PFSK-1 (cell line): ENCODE data around the gene CTNNA3.

Experiments used
- FOXP2 ChIP-seq: optimal IDR thresholded peaks from 2 replicates; pipeline ENCODE3; 2011; ENCODE audit warnings: borderline replicate concordance, control low read depth, inconsistent platforms; ENCODE audit not compliant: insufficient read depth; ENCODE audit errors: extremely low read length, extremely low read depth
- POLR2AphosphoS5 ChIP-seq: IDR thresholded peaks from 2 replicates; pipeline ENCODE4 v1.6.1; 2012; ENCODE audit warnings: low read depth, mild to moderate bottlenecking, control low read depth, low read length, moderate library complexity
- REST ChIP-seq, 2 experiments: IDR thresholded peaks; 2 replicates each; pipeline versions ENCODE4 v1.6.1 to v1.8.0; 2011 to 2012; ENCODE audit warnings: low read depth in 2 of 2, low read length in 2 of 2, control low read depth in 1 of 2, inconsistent platforms in 1 of 2, mild to moderate bottlenecking in 1 of 2, moderate library complexity in 1 of 2; ENCODE audit not compliant: insufficient read depth in 1 of 2
- SIN3A ChIP-seq: IDR thresholded peaks from 2 replicates; pipeline ENCODE4 v1.6.1; 2012; ENCODE audit warnings: mild to moderate bottlenecking, low read length, moderate library complexity, borderline replicate concordance; ENCODE audit not compliant: insufficient read depth
- TAF1 ChIP-seq: IDR thresholded peaks from 2 replicates; pipeline ENCODE4 v1.6.1; 2012; ENCODE audit warnings: low read length, control low read depth, borderline replicate concordance; ENCODE audit not compliant: insufficient read depth

Gene CTNNA3

GRCh38 chr10:67695555-67695954 is 440 bp downstream of the CTNNA3 start:
- TF ChIP-seq SIN3A (no peak), TAF1 (no peak), REST (IDR thresholded peaks at IDR 0.05; ENCODE audit: insufficient read depth in 1 of 2, low read depth in 2 of 2, low read length in 2 of 2) (no peak), POLR2AphosphoS5 (no peak), FOXP2 (no peak)

- TF ChIP-seq TAF1 (no peak), SIN3A (no peak), REST (IDR thresholded peaks at IDR 0.05; ENCODE audit: insufficient read depth in 1 of 2, low read depth in 2 of 2, low read length in 2 of 2) (no peak), POLR2AphosphoS5 (no peak), FOXP2 (no peak)
Measured at GRCh38 chr10:67678335-67678974, 17.5 kb downstream of the CTNNA3 start.

GRCh38 chr10:67676208-67676825 is 19.7 kb downstream of the CTNNA3 start:
- TF ChIP-seq FOXP2 (no peak), SIN3A (no peak), TAF1 (no peak), REST (IDR thresholded peaks at IDR 0.05; ENCODE audit: insufficient read depth in 1 of 2, low read depth in 2 of 2, low read length in 2 of 2) (no peak), POLR2AphosphoS5 (no peak)

- no peak for TF ChIP-seq SIN3A
- no peak for TF ChIP-seq FOXP2
- no peak for TF ChIP-seq TAF1
- TF ChIP-seq REST (IDR thresholded peaks at IDR 0.05; ENCODE audit: insufficient read depth in 1 of 2, low read depth in 2 of 2, low read length in 2 of 2) = no peak
- no peak for TF ChIP-seq POLR2AphosphoS5
Measured at GRCh38 chr10:67670401-67670800, 25.6 kb downstream of the CTNNA3 start.
